ENCODE measurements around the gene EYA2. TPM values are rescaled to one million over a fixed set of nuclear protein-coding genes. Genes with fewer than 3 reads are reported as not detected.

The EYA2 gene
- total and polyA plus RNA-seq, 2 donors from 2014 or later = 2.6 to 7.9 TPM

- Histone ChIP-seq H3K27me3 (ENCODE audit: control insufficient read depth, insufficient read depth, low read length) (no peaks in the 10 kb centered on the region), H3K4me3 (ENCODE audit: low read length in 3 of 3) (no peak overlapping the region), H3K36me3 (ENCODE audit: control insufficient read depth in 2 of 3, insufficient read depth in 3 of 3, low read length in 3 of 3) (no peaks in the 10 kb centered on the region), H3K9me3 (ENCODE audit: control insufficient read depth in 2 of 3, insufficient read depth in 1 of 3, low read length in 3 of 3) (no peaks in the 10 kb centered on the region), H3K9ac (ENCODE audit: low read length in 3 of 3) (no peak overlapping the region), H3K4me1 (ENCODE audit: control insufficient read depth in 2 of 3, insufficient read depth in 2 of 3, low read depth in 1 of 3, low read length in 3 of 3) (peaks cover 0 to 6% (median 4%) of the 10 kb centered on the region in 3 donors), H3K27ac (ENCODE audit: low read depth in 2 of 2, low read length in 2 of 2) (no peak overlapping the region)
- intact Hi-C loops (cut with DNase I) = no loop called here
- TF ChIP-seq CTCF (IDR thresholded peaks at IDR 0.05; ENCODE audit: borderline replicate concordance, extremely low read depth, insufficient read depth) = no peak
- FAIRE-seq (no peak), DNase-seq (peak in 1 of 5 donors; percentile 37)
Observed at GRCh38 chr20:47127999-47128398, 233.4 kb downstream of the EYA2 start.

GRCh38 chr20:47129306-47129705 lies 234.7 kb downstream of the EYA2 start:
- no peak for TF ChIP-seq CTCF (IDR thresholded peaks at IDR 0.05; ENCODE audit: borderline replicate concordance, extremely low read depth, insufficient read depth)
- FAIRE-seq = no peak
- Histone ChIP-seq H3K4me3 (ENCODE audit: low read length in 3 of 3) (no peak overlapping the region), H3K9ac (ENCODE audit: low read length in 3 of 3) (no peak overlapping the region), H3K4me1 (ENCODE audit: control insufficient read depth in 2 of 3, insufficient read depth in 2 of 3, low read depth in 1 of 3, low read length in 3 of 3) (peaks cover 0 to 4% (median 4%) of the 10 kb centered on the region in 3 donors), H3K9me3 (ENCODE audit: control insufficient read depth in 2 of 3, insufficient read depth in 1 of 3, low read length in 3 of 3) (no peaks in the 10 kb centered on the region), H3K27ac (ENCODE audit: low read depth in 2 of 2, low read length in 2 of 2) (no peak overlapping the region), H3K36me3 (ENCODE audit: control insufficient read depth in 2 of 3, insufficient read depth in 3 of 3, low read length in 3 of 3) (no peaks in the 10 kb centered on the region), H3K27me3 (ENCODE audit: control insufficient read depth, insufficient read depth, low read length) (no peaks in the 10 kb centered on the region)
- intact Hi-C loops (cut with DNase I) = no loop called here
- DNase-seq = no peak

- H3K36me3 ChIP-seq (ENCODE audit: control insufficient read depth in 2 of 3, insufficient read depth in 3 of 3, low read length in 3 of 3) = no peaks in the 10 kb centered on the region
- H3K4me1 ChIP-seq (ENCODE audit: control insufficient read depth in 2 of 3, insufficient read depth in 2 of 3, low read depth in 1 of 3, low read length in 3 of 3) = no peaks in the 10 kb centered on the region
- no peak for TF ChIP-seq CTCF (IDR thresholded peaks at IDR 0.05; ENCODE audit: borderline replicate concordance, extremely low read depth, insufficient read depth)
- H3K27me3 ChIP-seq (ENCODE audit: control insufficient read depth, insufficient read depth, low read length) = no peaks in the 10 kb centered on the region
- H3K9ac ChIP-seq (ENCODE audit: low read length in 3 of 3) = no peak overlapping the region
- DNase-seq (peak in 1 of 5 donors; percentile 32), FAIRE-seq (no peak)
- intact Hi-C loops (cut with DNase I) = no loop called here
- H3K27ac ChIP-seq (ENCODE audit: low read depth in 2 of 2, low read length in 2 of 2) = no peak overlapping the region
- H3K9me3 ChIP-seq (ENCODE audit: control insufficient read depth in 2 of 3, insufficient read depth in 1 of 3, low read length in 3 of 3) = no peaks in the 10 kb centered on the region
- H3K4me3 ChIP-seq (ENCODE audit: low read length in 3 of 3) = no peak overlapping the region
Observed at GRCh38 chr20:47133809-47134456, 239.3 kb downstream of the EYA2 start.

- H3K27ac ChIP-seq (ENCODE audit: low read depth in 2 of 2, low read length in 2 of 2) = no peak overlapping the region
- no peak for DNase-seq
Observed at GRCh38 chr20:47136782-47137181, 242.1 kb downstream of the EYA2 start.

More at GRCh38 chr20:47136782-47137181, 242.1 kb downstream of the EYA2 start:
- peaks cover 0 to 3% (median 0%) of the 10 kb centered on the region in 3 donors for H3K9me3 ChIP-seq (ENCODE audit: control insufficient read depth in 2 of 3, insufficient read depth in 1 of 3, low read length in 3 of 3)
- no peaks in the 10 kb centered on the region for H3K27me3 ChIP-seq (ENCODE audit: control insufficient read depth, insufficient read depth, low read length)
- H3K9ac ChIP-seq (ENCODE audit: low read length in 3 of 3) = no peak overlapping the region
- intact Hi-C loops (cut with DNase I) = no loop called here
- H3K36me3 ChIP-seq (ENCODE audit: control insufficient read depth in 2 of 3, insufficient read depth in 3 of 3, low read length in 3 of 3) = no peaks in the 10 kb centered on the region
- H3K4me3 ChIP-seq (ENCODE audit: low read length in 3 of 3) = no peak overlapping the region
- no peak for TF ChIP-seq CTCF (IDR thresholded peaks at IDR 0.05; ENCODE audit: borderline replicate concordance, extremely low read depth, insufficient read depth)
- no peak for FAIRE-seq
- no peaks in the 10 kb centered on the region for H3K4me1 ChIP-seq (ENCODE audit: control insufficient read depth in 2 of 3, insufficient read depth in 2 of 3, low read depth in 1 of 3, low read length in 3 of 3)

All from kidney (tissue), 14 donors.